NCI-H2081 treated with DMSO at 0.1 percent for 48 hours (cell line): ENCODE measurements around the gene PACSIN2.
"Not testable (repeated sequence)": the region's sequence is repeated elsewhere in the genome, so short reads cannot be mapped to it uniquely, and the experiment has no call there.

ENCODE experiments used
- DNase-seq: peaks from one replicate; lab custom pipeline; 2025; lab: John Stamatoyannopoulos, UW

PACSIN2 gene

DNA sequence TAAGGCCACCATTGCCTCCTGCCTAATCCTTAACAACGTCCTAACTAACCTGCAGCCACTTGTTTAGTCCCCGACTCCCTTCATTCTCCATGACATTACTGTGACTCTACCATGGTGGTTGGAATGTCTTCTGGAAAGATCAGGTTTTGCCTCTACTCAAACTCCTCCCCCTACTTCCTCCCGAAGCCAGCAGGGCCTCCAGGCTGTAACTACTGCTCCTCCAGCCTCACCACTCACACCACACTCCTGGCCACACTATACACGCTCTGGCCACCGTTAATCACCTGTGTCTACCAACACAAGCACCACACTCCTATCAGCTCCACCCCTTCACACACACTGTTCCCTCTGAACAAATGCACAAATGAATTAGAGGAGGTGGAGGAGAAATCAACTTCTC, 69.2 kb downstream of the PACSIN2 start:
- DNase-seq = no peak

DNA sequence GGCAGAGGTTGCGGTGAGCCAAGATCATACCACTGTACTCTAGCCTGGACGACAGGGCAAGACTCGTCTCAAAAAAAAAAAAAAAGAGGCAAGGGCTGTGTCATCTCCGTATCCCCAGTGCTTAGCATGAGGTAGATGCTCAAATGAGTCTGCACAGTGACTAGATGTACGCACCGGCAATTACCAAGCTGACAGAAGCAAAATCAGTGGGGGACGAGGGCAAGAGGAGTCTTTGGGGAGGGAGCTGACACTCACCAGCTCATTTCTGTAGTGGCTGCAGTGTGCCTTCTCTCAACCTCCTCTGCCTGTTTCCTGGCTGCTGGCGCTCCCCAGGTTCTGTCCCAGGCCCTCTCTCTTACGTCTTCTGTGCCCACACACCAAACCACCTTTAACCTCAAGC, 69.9 kb downstream of the PACSIN2 start:
- no peak for DNase-seq

- DNase-seq = no peak
Measured at GRCh38 chr22:42944409-42944808, 70.5 kb downstream of the PACSIN2 start.

DNA sequence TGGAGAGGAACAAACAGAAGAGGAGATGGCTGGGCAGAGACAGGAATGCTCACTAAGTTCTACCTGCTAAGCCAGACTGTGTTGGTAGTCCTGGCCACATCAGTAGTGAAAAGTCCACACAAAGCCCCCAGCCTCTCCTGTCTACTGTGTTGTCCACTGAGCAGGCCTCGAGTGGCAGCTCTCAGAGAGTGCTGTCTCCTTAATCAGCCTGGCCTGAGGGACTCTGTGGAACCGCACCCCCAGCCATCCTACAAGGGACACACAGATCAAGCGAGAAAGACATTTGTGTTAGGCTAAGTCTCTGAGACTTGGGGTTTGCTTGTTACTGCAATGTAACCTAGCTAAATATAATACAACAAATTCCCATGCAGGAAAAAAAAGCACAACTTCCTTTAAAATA, 71.0 kb downstream of the PACSIN2 start:
- no peak for DNase-seq

- DNase-seq = no peak
Measured at GRCh38 chr22:42942351-42942750, 72.6 kb downstream of the PACSIN2 start.

DNA sequence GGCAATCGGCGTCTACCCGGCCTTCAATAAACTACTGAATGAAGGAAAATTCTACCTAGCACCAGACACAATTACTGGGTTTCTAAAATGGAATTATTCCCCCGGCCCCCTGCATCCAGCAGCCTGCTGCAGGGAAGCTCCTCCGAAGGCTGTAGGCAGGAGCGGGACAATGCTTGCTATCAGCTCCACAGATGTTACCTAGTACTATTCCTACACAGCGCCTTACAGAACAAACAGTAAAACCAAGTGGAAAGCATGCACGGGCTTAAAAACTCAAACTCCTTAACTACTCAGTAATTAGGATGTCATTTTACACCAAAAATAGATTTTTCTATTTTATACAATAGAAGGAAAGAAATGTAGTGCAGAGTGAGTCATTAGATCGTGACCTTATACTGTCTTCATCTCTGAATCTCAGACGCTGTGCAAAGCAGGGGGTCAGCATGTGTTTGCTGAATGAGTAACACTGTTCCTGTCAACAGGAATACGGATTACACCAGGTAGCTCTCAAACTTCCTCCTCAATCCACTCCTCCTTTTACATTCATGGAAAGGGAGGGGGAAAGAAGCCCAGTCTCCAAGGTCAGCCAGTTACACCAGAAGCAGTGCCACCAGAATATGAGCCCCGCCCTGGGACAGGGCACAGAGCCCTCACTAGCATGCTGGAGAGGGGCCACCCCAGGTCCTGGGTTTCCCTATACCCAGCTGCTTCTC, 74.9 kb downstream of the PACSIN2 start:
- DNase-seq = no peak

DNA sequence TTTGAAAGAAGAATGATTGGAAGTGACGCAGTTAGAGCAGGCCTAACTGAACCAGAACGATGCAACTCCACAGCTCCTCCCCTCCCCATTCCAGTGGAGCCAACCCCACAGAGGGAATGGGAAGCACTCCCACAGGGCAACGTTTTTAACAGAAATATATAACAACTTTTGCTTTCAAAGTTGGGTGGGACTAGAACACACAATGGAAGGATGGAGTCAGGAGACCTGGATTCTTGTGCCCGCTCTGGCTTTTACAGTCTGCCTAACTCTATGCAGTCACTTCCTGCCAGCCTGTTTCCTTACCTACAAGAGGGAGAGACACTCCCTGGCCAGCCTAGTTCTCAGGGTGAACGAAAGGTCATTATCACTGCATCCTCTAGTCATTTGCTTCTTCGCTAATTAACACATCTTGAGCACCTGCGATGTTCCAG, 75.5 kb downstream of the PACSIN2 start:
- DNase-seq = no peak

- DNase-seq = no peak
Measured at GRCh38 chr22:42938976-42939375, 76.0 kb downstream of the PACSIN2 start.

DNA sequence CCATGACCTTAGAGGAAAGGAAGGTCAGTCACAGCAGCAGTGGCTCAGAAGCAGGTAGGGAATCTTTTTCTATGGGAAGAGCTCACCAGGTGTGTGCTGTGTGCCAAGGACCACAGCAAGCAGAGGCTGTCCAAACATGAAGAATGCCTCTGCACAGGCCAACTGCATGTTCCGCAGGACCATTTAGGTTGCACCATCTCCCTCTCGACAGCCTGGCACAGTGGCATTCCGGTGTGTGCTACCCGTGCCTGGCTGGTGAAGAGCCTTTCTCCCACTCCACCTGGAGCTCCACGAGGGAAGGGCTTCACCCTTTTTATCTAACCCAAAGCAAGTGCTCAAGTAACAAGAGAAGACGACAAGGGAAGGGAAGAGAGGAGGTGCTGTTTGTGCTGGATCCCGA, 76.5 kb downstream of the PACSIN2 start:
- DNase-seq = no peak

GRCh38 chr22:42937164-42937843, 77.6 kb downstream of the PACSIN2 start:
- DNase-seq = no peak

- not testable (repeated sequence) for DNase-seq
Measured at GRCh38 chr22:42936680-42937079, 78.3 kb downstream of the PACSIN2 start.

DNA sequence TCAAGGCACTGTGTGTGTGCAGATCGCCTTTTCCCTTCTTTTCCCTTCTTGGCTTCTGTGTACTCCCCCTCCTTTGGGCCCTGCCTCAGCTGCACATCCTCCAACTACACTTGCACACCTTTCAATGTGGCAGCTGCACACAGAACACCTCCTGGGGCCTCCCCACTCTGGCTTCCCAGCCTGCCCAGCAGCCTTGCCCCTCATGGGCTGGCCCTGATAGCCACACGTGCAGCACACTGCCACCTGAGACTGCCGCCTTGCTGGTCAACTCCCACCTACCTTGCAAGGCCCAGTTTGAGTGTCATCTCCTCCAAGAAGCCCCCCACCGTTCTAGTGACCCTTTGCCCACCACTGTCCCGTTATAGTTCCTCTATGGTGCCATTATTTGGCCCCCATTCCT, 80.6 kb downstream of the PACSIN2 start:
- no peak for DNase-seq

DNA sequence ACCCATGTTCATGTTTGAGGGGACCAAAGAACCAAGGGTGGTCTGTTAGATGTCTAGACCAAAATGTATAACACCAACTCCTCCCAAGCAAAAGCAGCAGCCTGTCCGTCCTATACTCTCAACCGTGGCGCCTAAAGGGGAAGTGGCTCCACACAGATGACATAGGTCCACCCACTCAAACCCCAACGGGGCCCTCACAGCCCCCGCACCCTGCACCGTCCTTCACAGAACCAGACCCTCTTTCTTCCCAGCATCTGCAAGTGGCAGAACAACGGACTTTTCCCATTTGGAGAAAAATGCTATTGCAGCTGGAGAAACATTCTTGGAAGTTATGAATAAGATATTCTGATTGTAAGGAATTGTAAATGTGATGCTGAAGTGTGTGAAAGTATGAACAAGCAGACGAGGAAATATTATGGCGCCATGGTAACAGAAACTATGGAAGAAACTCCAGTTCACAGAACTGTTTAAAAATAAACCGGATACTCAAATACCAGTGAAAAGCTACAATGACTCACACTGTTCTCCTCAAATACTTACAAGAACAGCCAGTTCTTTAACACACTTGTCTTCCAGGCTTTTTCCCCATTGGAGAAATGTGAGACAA, 81.4 kb downstream of the PACSIN2 start:
- no peak for DNase-seq

- no peak for DNase-seq
Measured at GRCh38 chr22:42932857-42933484, 82.0 kb downstream of the PACSIN2 start.

DNA sequence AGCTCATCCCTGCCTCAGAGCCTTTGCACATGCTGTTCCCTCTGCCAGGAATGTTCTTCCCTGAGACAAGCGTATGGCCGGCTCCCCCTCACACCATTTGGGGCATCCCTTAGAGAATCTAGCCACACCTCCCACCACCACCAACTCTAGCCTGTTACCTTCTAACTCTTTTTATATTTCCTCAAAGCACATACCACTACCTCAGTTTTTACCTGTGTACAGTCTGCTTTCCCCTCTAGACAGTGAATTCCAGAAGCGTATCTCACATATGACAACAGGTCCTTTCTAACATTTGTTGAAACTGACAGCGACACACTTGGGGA, 82.8 kb downstream of the PACSIN2 start:
- no peak for DNase-seq

- no peak for DNase-seq
Measured at GRCh38 chr22:42931421-42932196, 83.3 kb downstream of the PACSIN2 start.

DNA sequence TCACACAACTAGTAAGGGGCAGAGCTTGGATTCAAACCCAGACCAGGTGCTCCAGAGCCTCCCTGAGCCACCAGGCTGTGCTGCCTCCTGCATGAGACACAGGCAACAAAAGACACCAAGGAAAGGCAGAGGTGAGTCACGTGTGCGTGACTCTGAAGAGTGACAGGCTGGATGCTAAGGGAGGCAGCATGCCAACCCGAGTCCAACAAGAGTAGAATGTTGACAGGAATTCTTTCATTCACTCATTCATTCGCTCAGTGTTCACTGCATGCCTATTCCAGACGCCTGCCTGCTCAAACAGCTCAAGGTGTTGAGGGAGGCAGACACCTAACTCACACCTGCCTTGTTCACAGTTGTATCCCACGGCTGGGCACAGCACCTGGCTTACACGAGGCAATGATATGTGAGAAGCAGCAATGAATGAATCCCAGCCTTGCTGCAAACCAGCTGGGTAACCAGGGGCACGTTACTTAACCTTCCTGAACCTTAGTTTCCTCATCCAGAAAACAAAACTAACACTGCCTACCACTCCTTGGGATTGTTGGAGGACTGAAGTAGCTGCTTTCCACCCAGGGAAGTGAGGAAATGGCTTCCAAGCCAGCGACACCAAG, 84.0 kb downstream of the PACSIN2 start:
- no peak for DNase-seq

DNA sequence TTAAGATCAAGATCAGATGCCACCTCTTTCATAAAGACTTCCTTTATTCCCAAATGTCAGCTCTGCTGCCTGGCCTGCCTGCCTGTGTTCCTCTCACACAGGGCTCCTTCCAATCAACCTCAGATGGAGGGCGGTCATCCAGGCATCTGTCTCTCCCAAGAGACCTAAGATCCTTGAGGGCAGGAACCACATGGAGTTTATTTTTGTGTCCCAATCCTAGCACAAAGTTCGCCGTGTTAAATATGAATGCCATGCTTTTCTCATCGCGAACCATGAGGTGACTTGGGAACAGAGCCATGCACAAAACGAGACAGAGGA, 85.2 kb downstream of the PACSIN2 start:
- no peak for DNase-seq

GRCh38 chr22:42928969-42929837, 85.7 kb downstream of the PACSIN2 start:
- no peak for DNase-seq

DNA sequence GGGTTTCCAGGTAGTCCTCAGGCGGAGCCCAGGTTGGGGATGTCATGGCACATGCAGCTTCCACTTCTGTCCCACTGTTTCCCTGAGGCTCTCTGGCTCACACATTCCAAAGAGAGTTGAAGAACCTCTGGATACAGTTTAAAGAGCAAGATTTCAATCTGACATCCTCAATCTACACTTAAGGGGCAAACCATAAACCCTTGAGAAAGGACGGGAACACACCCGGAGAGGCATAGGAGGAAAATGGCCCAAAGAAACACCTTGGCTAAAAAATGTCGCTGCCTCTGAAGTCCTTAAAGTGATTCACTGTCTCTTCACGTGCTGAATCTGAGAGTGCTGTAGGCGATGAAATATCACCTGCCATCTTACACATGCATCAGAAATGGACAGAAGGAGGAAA, 87.0 kb downstream of the PACSIN2 start:
- DNase-seq = no peak

DNA sequence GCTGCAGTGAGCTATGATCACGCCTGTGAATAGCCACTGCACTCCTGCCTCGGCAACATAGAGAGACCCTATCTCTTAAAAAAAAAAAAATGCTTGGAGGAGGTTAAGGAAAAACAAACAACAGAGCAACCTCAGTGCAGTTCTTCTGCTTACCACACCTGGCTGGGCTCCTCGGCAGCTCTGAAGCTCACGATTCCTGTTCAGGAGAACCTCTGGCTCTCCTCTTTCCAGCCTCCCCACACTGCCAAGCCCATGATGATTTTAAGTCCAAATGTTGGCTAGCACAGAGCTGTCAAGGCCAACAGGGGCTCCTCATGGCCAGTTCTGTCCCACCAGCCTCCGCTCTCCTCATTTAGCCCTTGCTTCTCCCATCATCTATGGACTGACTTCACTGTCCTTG, 88.2 kb downstream of the PACSIN2 start:
- no peak for DNase-seq
